OCI-LY7 (cell line): ENCODE data around the gene WDR7. TPM values are rescaled to one million over a fixed set of nuclear protein-coding genes. Genes with fewer than 3 reads are reported as not detected.

Experiments
- BruUV-seq: library from RNA; stranded (reverse); fragments of 400-500 nt; replicated peaks from 2 replicates; lab custom pipeline; 2021; lab: Mats Ljungman, UMichigan
- CTCF ChIA-PET: fragments of 300-600 bp; sonication (Branson Sonifier 250); formaldehyde crosslinking; loops from one replicate; lab custom pipeline; 2022; ENCODE audit warnings: antibody characterized with exemption; ENCODE audit not compliant: unreplicated experiment; lab: Charles Lee
- POLR2A ChIA-PET: fragments of 300-600 bp; sonication (Branson Sonifier 250); formaldehyde crosslinking; loops from one replicate; lab custom pipeline; 2022; ENCODE audit warnings: antibody characterized with exemption; lab: Charles Lee
- DNase-seq: peaks from one replicate; pipeline ENCODE4 v3.0.0-alpha.2; 2015; ENCODE audit warnings: low spot score
- H2AFZ ChIP-seq: fragments of 200-600 bp; sonication (generic), shearing (Covaris generic); 2 replicates; pipeline ENCODE4 v1.6.1; 2014; ENCODE audit warnings: mild to moderate bottlenecking, antibody characterized with exemption, low read length, moderate library complexity
- H3K27ac ChIP-seq: fragments of 200-600 bp; sonication (generic); 2 replicates; pipeline ENCODE4 v1.5.1; 2014; ENCODE audit warnings: mixed run types, low read depth, mild to moderate bottlenecking, moderate library complexity, low read length, inconsistent platforms; ENCODE audit not compliant: poor library complexity, severe bottlenecking
- H3K36me3 ChIP-seq: fragments of 200-600 bp; sonication (generic); 2 replicates; pipeline ENCODE4 v1.6.1; 2014; ENCODE audit warnings: mild to moderate bottlenecking, antibody characterized with exemption, low read length, moderate library complexity, mixed read lengths; ENCODE audit not compliant: insufficient read depth
- H3K4me1 ChIP-seq: fragments of 200-600 bp; sonication (generic); 2 replicates; pipeline ENCODE4 v1.5.1; 2014; ENCODE audit warnings: mild to moderate bottlenecking, low read length; ENCODE audit not compliant: insufficient read depth, poor library complexity, severe bottlenecking
- H3K4me2 ChIP-seq: fragments of 200-600 bp; sonication (generic); 2 replicates; pipeline ENCODE4 v1.6.1; 2014; ENCODE audit warnings: mild to moderate bottlenecking, low read length
- H3K4me3 ChIP-seq: fragments of 200-600 bp; sonication (generic); 2 replicates; pipeline ENCODE4 v1.5.1; 2014; ENCODE audit warnings: mild to moderate bottlenecking, low read depth, low read length; ENCODE audit not compliant: poor library complexity, severe bottlenecking
- H3K79me2 ChIP-seq: fragments of 200-600 bp; sonication (generic); 2 replicates; pipeline ENCODE4 v1.6.1; 2016; ENCODE audit warnings: low read depth, mild to moderate bottlenecking, low read length, moderate library complexity, mixed read lengths; ENCODE audit not compliant: insufficient read depth
- H3K9me2 ChIP-seq: fragments of 200-600 bp; sonication (generic); 2 replicates; pipeline ENCODE4 v1.6.1; 2016; ENCODE audit warnings: mild to moderate bottlenecking, low read length, mixed read lengths; ENCODE audit not compliant: insufficient read depth
- H3K9me3 ChIP-seq: fragments of 200-600 bp; sonication (generic); 2 replicates; pipeline ENCODE4 v1.6.1; 2014; ENCODE audit warnings: mild to moderate bottlenecking, mixed run types, low read length, mixed read lengths
- H4K20me1 ChIP-seq: fragments of 200-600 bp; sonication (generic); 2 replicates; pipeline ENCODE4 v1.6.1; 2014; ENCODE audit warnings: mild to moderate bottlenecking, antibody characterized with exemption, low read length, moderate library complexity, mixed read lengths; ENCODE audit not compliant: insufficient read depth
- EZH2phosphoT487 ChIP-seq: fragments of 200-600 bp; sonication (generic); IDR thresholded peaks from 2 replicates; pipeline ENCODE4 v1.6.1; 2018; ENCODE audit warnings: low read depth, borderline replicate concordance, mild to moderate bottlenecking, mixed run types, antibody characterized with exemption, low read length, moderate library complexity, mixed read lengths
- intact Hi-C: fragments of 100-400 bp; cut with micrococcal nuclease; formaldehyde crosslinking; loops from one replicate; pipeline ENCODE4 v1.10.0; 2022; ENCODE audit not compliant: unreplicated experiment
- total RNA-seq, 2 experiments: library from RNA; depleted of rRNA in 1 of 2; stranded (reverse); fragments of >200 nt in 1 of 2; shearing (Covaris generic) in 1 of 2; gene quantifications; 2 replicates each; pipeline ENCODE4 v1.2.3, GENCODE V29; 2014 to 2022
- TF ChIP-seq, protein P1 (sequence below): fragments of 200-600 bp; sonication (generic); conservative IDR thresholded peaks from 2 replicates; pipeline ENCODE4 v1.5.1; 2014; ENCODE audit warnings: mild to moderate bottlenecking, antibody characterized with exemption, low read length, moderate library complexity, mixed read lengths

WDR7 gene
- total RNA-seq, 2 experiments from 2014 or later, result 13.2 to 17.1 TPM

DNA sequence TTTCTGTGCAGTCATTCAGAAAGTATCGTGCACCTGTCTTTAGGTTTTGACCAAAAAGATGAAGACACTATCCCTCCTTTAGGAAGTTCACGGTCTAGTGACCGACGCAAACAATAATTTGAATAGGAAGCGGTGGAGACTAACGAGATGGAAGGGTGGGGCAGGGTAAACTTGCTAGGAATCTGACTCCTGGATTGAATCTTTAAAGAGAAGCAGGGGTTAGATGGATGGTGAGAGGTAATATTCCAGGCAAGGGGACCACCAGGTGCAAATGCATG lies 12.1 kb upstream of the WDR7 start:
- Histone ChIP-seq H3K4me2 (peak overlapping the region; percentile 93), H3K36me3 (peaks cover 14% of the 10 kb centered on the region), H2AFZ (peak overlapping the region; percentile 89; the same call in 1 of the 2 replicates), H3K9me3 (no peaks in the 10 kb centered on the region), H4K20me1 (no peaks in the 10 kb centered on the region), H3K4me3 (peak overlapping the region; percentile 92), H3K4me1 (peaks cover 17% of the 10 kb centered on the region), H3K27ac (peak overlapping the region; percentile 88), H3K79me2 (peaks cover 43% of the 10 kb centered on the region), H3K9me2 (no peaks in the 10 kb centered on the region)
- TSS peak; percentile 87 for BruUV-seq
- POLR2A ChIA-PET, result interaction anchor here (4.4 kb wide), 1 partner anchor 13 kb away, joined by 25 read pairs; the partner anchor contains the start of gene WDR7
- TF ChIP-seq, protein P1, sequence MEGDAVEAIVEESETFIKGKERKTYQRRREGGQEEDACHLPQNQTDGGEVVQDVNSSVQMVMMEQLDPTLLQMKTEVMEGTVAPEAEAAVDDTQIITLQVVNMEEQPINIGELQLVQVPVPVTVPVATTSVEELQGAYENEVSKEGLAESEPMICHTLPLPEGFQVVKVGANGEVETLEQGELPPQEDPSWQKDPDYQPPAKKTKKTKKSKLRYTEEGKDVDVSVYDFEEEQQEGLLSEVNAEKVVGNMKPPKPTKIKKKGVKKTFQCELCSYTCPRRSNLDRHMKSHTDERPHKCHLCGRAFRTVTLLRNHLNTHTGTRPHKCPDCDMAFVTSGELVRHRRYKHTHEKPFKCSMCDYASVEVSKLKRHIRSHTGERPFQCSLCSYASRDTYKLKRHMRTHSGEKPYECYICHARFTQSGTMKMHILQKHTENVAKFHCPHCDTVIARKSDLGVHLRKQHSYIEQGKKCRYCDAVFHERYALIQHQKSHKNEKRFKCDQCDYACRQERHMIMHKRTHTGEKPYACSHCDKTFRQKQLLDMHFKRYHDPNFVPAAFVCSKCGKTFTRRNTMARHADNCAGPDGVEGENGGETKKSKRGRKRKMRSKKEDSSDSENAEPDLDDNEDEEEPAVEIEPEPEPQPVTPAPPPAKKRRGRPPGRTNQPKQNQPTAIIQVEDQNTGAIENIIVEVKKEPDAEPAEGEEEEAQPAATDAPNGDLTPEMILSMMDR, result no peak
- no peak for TF ChIP-seq EZH2phosphoT487
- intact Hi-C loops, result no loop called here
- DNase-seq, result peak; percentile 31
- CTCF ChIA-PET, result no interaction called here

- ChIA-PET POLR2A (interaction anchor here (0.7 to 4.4 kb wide), 3 partner anchors 9 to 24 kb away, joined by 3 to 25 read pairs (median 5); partner anchors contain the start of gene WDR7), CTCF (no interaction called here)
- peaks cover 9% of the 10 kb centered on the region for H3K36me3 ChIP-seq
- H3K9me2 ChIP-seq, result no peaks in the 10 kb centered on the region
- peak overlapping the region; percentile 88 for H3K27ac ChIP-seq
- H2AFZ ChIP-seq, result peak overlapping the region; percentile 89; the same call in 1 of the 2 replicates
- intact Hi-C loops, result no loop called here
- H3K9me3 ChIP-seq, result no peaks in the 10 kb centered on the region
- no peaks in the 10 kb centered on the region for H4K20me1 ChIP-seq
- H3K4me3 ChIP-seq, result peak overlapping the region; percentile 92
- BruUV-seq, result no TSS peak
- H3K4me1 ChIP-seq, result peaks cover 17% of the 10 kb centered on the region
- H3K4me2 ChIP-seq, result peak overlapping the region; percentile 93
- H3K79me2 ChIP-seq, result peaks cover 37% of the 10 kb centered on the region
- no peak for DNase-seq
- TF ChIP-seq EZH2phosphoT487, result no peak
- TF ChIP-seq, protein P1, result no peak
Observed at GRCh38 chr18:56639571-56639970, 11.6 kb upstream of the WDR7 start.

GRCh38 chr18:56641714-56642337 lies 9.3 kb upstream of the WDR7 start:
- intact Hi-C loops, result no loop called here

More at GRCh38 chr18:56641714-56642337, 9.3 kb upstream of the WDR7 start:
- POLR2A ChIA-PET, result interaction anchor here (0.7 to 4.4 kb wide), 2 partner anchors 10 to 469 kb away, joined by 3 to 25 read pairs; partner anchors contain the start of gene WDR7
- no peak overlapping the region for H3K4me2 ChIP-seq
- no peak overlapping the region for H2AFZ ChIP-seq
- no peak for DNase-seq
- H3K9me2 ChIP-seq, result no peaks in the 10 kb centered on the region
- H3K36me3 ChIP-seq, result no peaks in the 10 kb centered on the region
- no peaks in the 10 kb centered on the region for H3K9me3 ChIP-seq
- H3K4me1 ChIP-seq, result peaks cover 9% of the 10 kb centered on the region
- no peak overlapping the region for H3K4me3 ChIP-seq
- no TSS peak for BruUV-seq
- CTCF ChIA-PET, result no interaction called here
- peaks cover 15% of the 10 kb centered on the region for H3K79me2 ChIP-seq
- no peak overlapping the region for H3K27ac ChIP-seq
- H4K20me1 ChIP-seq, result no peaks in the 10 kb centered on the region
- TF ChIP-seq EZH2phosphoT487, result no peak
- TF ChIP-seq, protein P1, result no peak
